Measurements from ENCODE around the gene SPDYE5.

The SPDYE5 gene

GRCh38 chr7:75536940-75537538 lies 44.9 kb downstream of the SPDYE5 start:
- H3K27me3 ChIP-seq (ENCODE audit: control insufficient read depth, insufficient read depth, low read length), result no peaks in the 10 kb centered on the region
- H3K4me3 ChIP-seq (ENCODE audit: low read length), result no peak overlapping the region
- no CpG with 5 or more reads among the region's 18 CpGs for WGBS (ENCODE audit: insufficient coverage, insufficient read length)
- H3K27ac ChIP-seq (ENCODE audit: low read length), result no peak overlapping the region
- no peaks in the 10 kb centered on the region for H3K9me3 ChIP-seq (ENCODE audit: control insufficient read depth, insufficient read depth, low read length)
- peaks cover 25% of the 10 kb centered on the region for H3K36me3 ChIP-seq (ENCODE audit: control insufficient read depth, insufficient read depth, low read length)
- no peak for DNase-seq (ENCODE audit: low read depth, low spot score)
- no peaks in the 10 kb centered on the region for H3K4me1 ChIP-seq (ENCODE audit: control insufficient read depth, insufficient read depth, low read length)

- Histone ChIP-seq H3K36me3 (ENCODE audit: control insufficient read depth, insufficient read depth, low read length) (peaks cover 26% of the 10 kb centered on the region), H3K4me3 (ENCODE audit: low read length) (no peak overlapping the region), H3K27me3 (ENCODE audit: control insufficient read depth, insufficient read depth, low read length) (no peaks in the 10 kb centered on the region), H3K9me3 (ENCODE audit: control insufficient read depth, insufficient read depth, low read length) (no peaks in the 10 kb centered on the region), H3K4me1 (ENCODE audit: control insufficient read depth, insufficient read depth, low read length) (no peaks in the 10 kb centered on the region), H3K27ac (ENCODE audit: low read length) (no peak overlapping the region)
- DNase-seq (ENCODE audit: low read depth, low spot score), result no peak
- no CpG with 5 or more reads among the region's 5 CpGs for WGBS (ENCODE audit: insufficient coverage, insufficient read length)
These were observed 45.6 kb downstream of the SPDYE5 start for GRCh38 chr7:75537731-75538130.

- Histone ChIP-seq H3K4me3 (ENCODE audit: low read length) (no peak overlapping the region), H3K4me1 (ENCODE audit: control insufficient read depth, insufficient read depth, low read length) (no peaks in the 10 kb centered on the region), H3K9me3 (ENCODE audit: control insufficient read depth, insufficient read depth, low read length) (no peaks in the 10 kb centered on the region), H3K27me3 (ENCODE audit: control insufficient read depth, insufficient read depth, low read length) (no peaks in the 10 kb centered on the region), H3K36me3 (ENCODE audit: control insufficient read depth, insufficient read depth, low read length) (peaks cover 45% of the 10 kb centered on the region), H3K27ac (ENCODE audit: low read length) (no peak overlapping the region)
- DNase-seq (ENCODE audit: low read depth, low spot score), result no peak
- no CpG with 5 or more reads among the region's 15 CpGs for WGBS (ENCODE audit: insufficient coverage, insufficient read length)
These were observed 54.3 kb downstream of the SPDYE5 start for GRCh38 chr7:75546237-75547015.

All from iPS DF 6.9 (cell line).